ENCODE results near the gene SPAG9. TPM values are rescaled to one million over a fixed set of nuclear protein-coding genes. Genes with fewer than 3 reads are reported as not detected.

The SPAG9 gene
- total and polyA plus RNA-seq, 2 of the 8 experiments (the other 6 are each of a cell fraction or from before 2014, with no cell fraction given): 9.8 to 63.8 TPM

- Histone ChIP-seq H2BK20ac (ENCODE audit: low read length) (no peak overlapping the region), H3K79me1 (ENCODE audit: low read depth, low read length) (no peaks in the 10 kb centered on the region), H3K4me3 (ENCODE audit: extremely low read depth in 1 of 4, insufficient read depth in 2 of 4, low read depth in 3 of 4, low read length in 4 of 4) (no peak overlapping the region), H4K20me1 (replicated peaks in 1 of 2; ENCODE audit: control insufficient read depth in 1 of 2, insufficient read depth in 2 of 2, low read length in 2 of 2) (no peaks in the 10 kb centered on the region), H2BK120ac (replicated peaks; ENCODE audit: low read depth, low read length) (no peak overlapping the region), H3K27ac (ENCODE audit: low read depth, low read length) (no peak overlapping the region), H3K9ac (replicated peaks in 1 of 4; ENCODE audit: extremely low read depth in 1 of 4, low read depth in 3 of 4, low read length in 3 of 4) (no peak overlapping the region), H4K5ac (ENCODE audit: insufficient read length, low read depth, low read length) (no peak overlapping the region), H2AFZ (ENCODE audit: low read length) (no peak overlapping the region), H3K4ac (replicated peaks; ENCODE audit: insufficient read length, low read depth, low read length) (no peak overlapping the region), H3K23ac (ENCODE audit: insufficient read length) (no peak overlapping the region), H2AK5ac (ENCODE audit: low read depth, low read length) (no peak overlapping the region), H2BK12ac (ENCODE audit: low read depth, low read length) (0 out of 2 replicates have a peak overlapping the region, but pooled peaks have one; percentile 68), H3K36me3 (ENCODE audit: control insufficient read depth in 2 of 4, insufficient read depth in 4 of 4, low read length in 3 of 4) (no peaks in the 10 kb centered on the region), H3K56ac (replicated peaks; ENCODE audit: insufficient read length, low read depth, low read length) (no peak overlapping the region), H3K4me2 (ENCODE audit: insufficient read depth in 1 of 2, low read depth in 2 of 2, low read length in 2 of 2) (no peak overlapping the region), H3K9me3 (ENCODE audit: insufficient read depth in 2 of 2, low read depth in 1 of 2, low read length in 1 of 2) (no peaks in the 10 kb centered on the region), H2BK15ac (ENCODE audit: low read length) (no peak overlapping the region), H4K91ac (replicated peaks; ENCODE audit: insufficient read length, low read length) (no peak overlapping the region), H3K4me1 (replicated peaks in 1 of 4; ENCODE audit: control insufficient read depth in 3 of 4, insufficient read depth in 4 of 4, low read length in 3 of 4) (peaks cover 2 to 47% (median 32%) of the 10 kb centered on the region in 4 experiments), H3K27me3 (replicated peaks in 1 of 4; ENCODE audit: control insufficient read depth in 3 of 4, extremely low read depth in 1 of 4, insufficient read depth in 3 of 4, low read length in 3 of 4) (peaks cover 0 to 1% (median 0%) of the 10 kb centered on the region in 4 experiments; a peak in 2 of 7 replicates), H3K23me2 (ENCODE audit: low read depth, low read length) (no peaks in the 10 kb centered on the region), H4K8ac (ENCODE audit: extremely low read depth, insufficient read depth, low read length) (no peak overlapping the region), H2BK5ac (ENCODE audit: low read depth, low read length) (no peak overlapping the region), H3K18ac (ENCODE audit: extremely low read depth, low read length) (no peak overlapping the region), H3K79me2 (ENCODE audit: control insufficient read depth in 1 of 2, insufficient read depth in 2 of 2, low read length in 2 of 2) (no peaks in the 10 kb centered on the region), H3K14ac (ENCODE audit: insufficient read length) (no peak overlapping the region)
- TF ChIP-seq RAD21 (IDR thresholded peaks at IDR 0.05 in 1 of 2, conservative IDR thresholded peaks at IDR 0.05 in 1 of 2; ENCODE audit: low read depth in 2 of 2, low read length in 2 of 2) (no peak), POU5F1 (IDR thresholded peaks at IDR 0.05; ENCODE audit: low read depth, low read length) (no peak), CREB1 (IDR thresholded peaks at IDR 0.05) (no peak), POLR2AphosphoS5 (IDR thresholded peaks at IDR 0.05; ENCODE audit: low read depth, low read length) (no peak), BACH1 (IDR thresholded peaks at IDR 0.05; ENCODE audit: low read length) (no peak), ATF2 (IDR thresholded peaks at IDR 0.05; ENCODE audit: low read length) (no peak), BRCA1 (IDR thresholded peaks at IDR 0.05; ENCODE audit: low read depth, low read length) (no peak), SIRT6 (IDR thresholded peaks at IDR 0.05; ENCODE audit: low read length) (no peak), TBP (IDR thresholded peaks at IDR 0.05; ENCODE audit: low read depth, low read length) (no peak), YY1 (IDR thresholded peaks at IDR 0.05; ENCODE audit: low read depth, low read length) (no peak), HDAC6 (IDR thresholded peaks at IDR 0.05; ENCODE audit: low read depth, low read length) (no peak)
- POLR2A ChIA-PET (ENCODE audit: partially characterized antibody): interaction anchor here (0.8 kb wide), 1 partner anchor 46 kb away, joined by 3 read pairs; no protein-coding TSS in a partner anchor
- DNase-seq (ENCODE audit: low read depth in 1 of 2, low spot score in 2 of 2) (no peak), FAIRE-seq (no peak)
- WGBS, 2 experiments (ENCODE audit: extremely low coverage in 1 of 2, insufficient coverage in 1 of 2, insufficient read length in 1 of 2, insufficient replicate concordance in 2 of 2, low coverage in 1 of 2, low lambda C conversion rate in 2 of 2, missing lambda C conversion rate in 1 of 2): 81% methylated on average over 2 of the region's 2 CpGs; no CpG with 5 or more reads in 1 of the 2 experiments
- CTCF ChIA-PET (ENCODE audit: partially characterized antibody): interaction anchor here (0.8 to 2.8 kb wide), 4 partner anchors 8 to 65 kb away, joined by 4 to 9 read pairs (median 6); no protein-coding TSS in a partner anchor
Observed at GRCh38 chr17:50913120-50913519, 207.5 kb downstream of the SPAG9 start.

Data from H1 (cell line).